ENCODE measurements around the gene ALKAL2. TPM values are rescaled to one million over a fixed set of nuclear protein-coding genes. Genes with fewer than 3 reads are reported as not detected.

The ALKAL2 gene
- total and polyA plus RNA-seq, 11 donors = 0.25 to 9.0 (median 1.2) TPM

- H3K4me3 ChIP-seq = no peak overlapping the region
- H3K27me3 ChIP-seq = no peaks in the 10 kb centered on the region
- peaks cover 0 to 68% (median 29%) of the 10 kb centered on the region in 9 donors for H3K36me3 ChIP-seq
- ATAC-seq (no peak), DNase-seq (no peak)
- no peaks in the 10 kb centered on the region for H3K4me1 ChIP-seq
- TF ChIP-seq POLR2A (IDR thresholded peaks at IDR 0.05) = no peak
- TF ChIP-seq CTCF (IDR thresholded peaks at IDR 0.05) = no peak
- H3K9me3 ChIP-seq = no peaks in the 10 kb centered on the region
- WGBS, 4 donors = 78 to 85% (median 85%) methylated on average over 7 of the region's 7 CpGs
- no peak overlapping the region for H3K27ac ChIP-seq
- intact Hi-C loops (cut with DNase I) = no loop called here
Measured at GRCh38 chr2:233030-233429, 54.9 kb downstream of the ALKAL2 start.

- Histone ChIP-seq H3K9me3 (no peaks in the 10 kb centered on the region), H3K27ac (no peak overlapping the region), H3K4me3 (no peak overlapping the region), H3K4me1 (no peaks in the 10 kb centered on the region), H3K36me3 (peaks cover 0 to 72% (median 35%) of the 10 kb centered on the region in 9 donors), H3K27me3 (no peaks in the 10 kb centered on the region)
- no peak for TF ChIP-seq CTCF (IDR thresholded peaks at IDR 0.05)
- no peak for TF ChIP-seq POLR2A (IDR thresholded peaks at IDR 0.05)
- intact Hi-C loops (cut with DNase I) = no loop called here
- 81 to 95% (median 87%) methylated on average over 9 of the region's 9 CpGs for WGBS, 4 donors
- no peak for ATAC-seq
- DNase-seq = no peak
Measured at GRCh38 chr2:231521-232185, 56.2 kb downstream of the ALKAL2 start.

Other genes starting within 250 kb of the ALKAL2 start
- 10 to 100 TPM in 1 of 9 donors, 1 to 10 TPM in 8; 1.6 to 10.1 (median 3.9) TPM for gene FAM110C, start 241.6 kb downstream of the ALKAL2 start, total RNA-seq
- gene FAM110C, start 241.6 kb downstream of the ALKAL2 start, polyA plus RNA-seq = 1 to 10 TPM; 1.4 to 1.6 TPM
- gene SH3YL1, start 24.1 kb downstream of the ALKAL2 start, total RNA-seq = 10 to 100 TPM in 5 of 9 donors, 1 to 10 TPM in 4; 4.9 to 16.4 (median 10.5) TPM
- 10 to 100 TPM in 1 of 2 donors, 1 to 10 TPM in 1; 7.1 to 11.7 TPM for gene SH3YL1, start 24.1 kb downstream of the ALKAL2 start, polyA plus RNA-seq
- 10 to 100 TPM; 60.9 to 95.7 (median 64.7) TPM for gene ACP1, start 23.1 kb downstream of the ALKAL2 start, total RNA-seq
- gene ACP1, start 23.1 kb downstream of the ALKAL2 start, polyA plus RNA-seq = 10 to 100 TPM; 51.4 to 99.7 TPM